Breast epithelium (tissue), 3 donors: ENCODE data around the gene DYNLRB2.

Experiments used
- CTCF ChIP-seq, 3 donors: fragments of 450-650 bp; IDR thresholded peaks; one replicate each; pipeline ENCODE4 v1.5.1; 2016 to 2017; ENCODE audit warnings: antibody characterized with exemption in 3 of 3, mild to moderate bottlenecking in 3 of 3, moderate library complexity in 3 of 3
- POLR2A ChIP-seq: fragments of 450-650 bp; IDR thresholded peaks from one replicate; pipeline ENCODE4 v1.6.1; 2016; ENCODE audit warnings: antibody characterized with exemption, mild to moderate bottlenecking, moderate library complexity
- POLR2AphosphoS5 ChIP-seq, 3 donors: sonication (generic); formaldehyde crosslinking; IDR thresholded peaks; one replicate each; pipeline ENCODE4 v1.6.1; 2017; ENCODE audit warnings: antibody characterized with exemption in 3 of 3

GRCh38 chr16:80583466-80583865 lies 42.7 kb downstream of the DYNLRB2 start:
- TF ChIP-seq CTCF (IDR thresholded peaks at IDR 0.05) (no peak), POLR2A (no peak), POLR2AphosphoS5 (IDR thresholded peaks at IDR 0.05) (no peak)
